Measurements from ENCODE around the gene SLC25A43.
"Not testable (repeated sequence)": the region's sequence is repeated elsewhere in the genome, so short reads cannot be mapped to it uniquely, and the experiment has no call there.

The SLC25A43 gene

DNA sequence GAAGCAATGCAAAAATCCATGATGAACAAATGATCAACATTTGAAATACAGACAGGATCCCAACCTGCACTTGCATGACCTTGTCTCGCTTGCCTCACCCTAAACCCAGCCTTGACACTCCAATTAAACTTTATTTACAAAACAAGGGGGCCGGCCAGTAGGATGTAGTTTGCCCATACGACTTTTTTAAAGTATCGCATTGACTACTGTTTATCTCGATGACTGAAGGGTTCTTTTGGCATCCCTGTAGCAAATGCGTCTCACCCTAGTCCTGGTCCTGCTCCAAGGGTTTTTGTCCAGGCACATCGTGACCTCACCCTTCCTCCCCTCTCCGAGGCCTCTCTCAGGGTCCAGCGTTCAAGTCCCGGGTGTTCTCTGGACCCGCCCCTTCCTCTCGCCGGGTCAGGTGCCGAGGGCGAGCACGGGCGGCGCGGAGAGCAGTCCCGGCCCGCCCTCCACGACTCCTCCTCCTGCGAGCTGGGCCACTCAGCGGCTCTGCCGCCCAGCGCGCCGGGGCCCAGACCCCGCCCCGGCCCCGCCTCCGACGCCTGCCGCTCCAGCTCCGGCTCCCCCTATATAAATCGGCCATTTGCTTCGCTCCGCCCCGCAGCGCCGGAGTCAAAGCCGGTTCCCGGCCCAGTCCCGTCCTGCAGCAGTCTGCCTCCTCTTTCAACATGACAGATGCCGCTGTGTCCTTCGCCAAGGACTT, 68.9 kb downstream of the SLC25A43 start, which contains the start of gene SLC25A5:
SLC25A5 (plus strand) TSS at position 603 of the 709 bp plus-strand sequence; CDS start at position 675, 72 bp downstream.
- DNase-seq (peak; percentile 83), ATAC-seq (peak; percentile 96)

DNA sequence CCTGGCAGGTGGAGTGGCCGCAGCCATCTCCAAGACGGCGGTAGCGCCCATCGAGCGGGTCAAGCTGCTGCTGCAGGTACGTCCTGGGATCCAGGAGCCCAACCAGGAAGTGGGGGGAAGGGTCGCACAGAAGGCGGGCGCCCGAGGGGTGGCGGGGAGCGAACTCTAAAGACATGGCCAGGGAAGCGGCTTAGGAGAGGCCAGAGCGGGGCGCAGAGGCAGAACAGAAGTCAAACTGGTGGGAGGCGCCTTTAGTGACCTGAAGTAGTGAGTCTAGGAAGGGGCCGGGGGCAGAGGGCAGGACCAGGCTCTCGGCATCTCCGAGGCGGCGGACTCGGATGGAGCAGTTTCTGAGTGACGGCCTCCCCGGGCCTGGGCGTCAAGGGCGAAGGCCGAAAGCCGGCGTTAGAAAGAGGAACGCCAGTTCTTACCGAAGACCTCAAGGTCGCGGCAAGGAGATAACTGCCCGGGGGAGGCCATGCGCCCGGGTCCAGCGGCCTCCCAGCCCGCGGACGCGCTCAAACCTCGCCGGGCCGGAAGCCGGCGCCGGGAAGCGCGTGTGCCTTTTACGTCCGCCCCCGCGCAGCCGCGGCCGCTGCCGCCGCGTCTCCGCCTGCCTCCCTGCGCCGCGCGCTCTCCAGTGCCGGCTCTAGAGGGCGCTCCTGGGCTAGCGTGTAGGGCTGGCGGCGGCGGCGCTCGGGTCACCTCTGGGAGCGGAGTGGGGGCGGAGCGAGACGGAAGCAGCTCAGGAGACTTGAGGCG, 69.6 kb downstream of the SLC25A43 start:
- peak; percentile 92 for DNase-seq
- peak; percentile 80 for ATAC-seq

DNA sequence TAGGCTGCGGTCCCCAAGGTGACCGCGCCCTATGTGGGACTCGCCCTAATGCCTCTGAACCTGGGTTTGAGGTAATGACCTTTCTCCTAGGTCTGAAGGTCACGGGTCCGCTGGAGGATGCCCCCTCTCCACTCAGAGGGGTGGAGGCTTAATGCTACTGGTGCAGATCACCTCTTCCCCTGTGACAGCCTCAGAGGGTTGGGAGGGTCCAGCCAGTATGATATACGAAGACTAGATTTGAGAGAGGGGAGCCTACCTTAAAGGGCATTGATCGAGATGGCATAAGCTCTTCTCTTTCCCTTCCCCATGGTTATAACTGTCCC, 70.1 kb downstream of the SLC25A43 start:
- DNase-seq: no peak
- no peak for ATAC-seq

DNA sequence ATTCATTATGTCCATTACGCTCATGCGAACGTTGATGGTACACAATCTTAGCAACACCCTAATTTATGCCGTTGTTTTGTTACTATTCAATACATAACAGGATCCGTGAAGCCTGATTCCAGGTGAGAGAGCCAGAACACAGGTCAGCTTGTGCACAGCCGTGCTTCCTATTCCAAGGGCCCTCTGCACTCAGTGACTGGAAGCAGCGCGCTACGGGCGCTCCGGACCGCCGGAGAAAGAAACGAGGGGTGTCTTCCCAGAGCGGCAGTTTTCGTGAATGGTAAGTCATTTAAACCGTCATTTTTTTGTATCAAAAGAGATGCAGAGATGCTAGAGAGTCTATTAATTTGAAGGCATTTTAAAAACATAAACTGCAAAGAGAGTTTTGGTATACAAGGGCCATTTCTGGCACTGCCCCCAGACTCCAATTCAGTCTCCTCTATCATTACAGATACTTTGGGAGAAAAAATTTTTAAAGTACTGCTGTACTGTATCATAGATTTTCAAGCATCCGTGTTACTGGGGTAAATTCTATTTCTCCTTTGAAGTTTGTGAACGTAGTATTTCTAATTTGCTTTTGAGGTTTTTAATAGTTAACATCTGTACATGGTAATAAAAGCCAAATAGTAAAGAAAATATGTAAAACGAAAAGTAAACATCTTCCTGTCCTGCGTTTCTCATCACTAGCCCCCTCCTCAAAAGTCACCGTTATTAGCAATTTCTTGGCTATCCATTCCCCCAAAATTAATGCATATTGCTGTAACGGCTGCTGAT, 75.7 kb downstream of the SLC25A43 start:
- DNase-seq (no peak), ATAC-seq (no peak)

DNA sequence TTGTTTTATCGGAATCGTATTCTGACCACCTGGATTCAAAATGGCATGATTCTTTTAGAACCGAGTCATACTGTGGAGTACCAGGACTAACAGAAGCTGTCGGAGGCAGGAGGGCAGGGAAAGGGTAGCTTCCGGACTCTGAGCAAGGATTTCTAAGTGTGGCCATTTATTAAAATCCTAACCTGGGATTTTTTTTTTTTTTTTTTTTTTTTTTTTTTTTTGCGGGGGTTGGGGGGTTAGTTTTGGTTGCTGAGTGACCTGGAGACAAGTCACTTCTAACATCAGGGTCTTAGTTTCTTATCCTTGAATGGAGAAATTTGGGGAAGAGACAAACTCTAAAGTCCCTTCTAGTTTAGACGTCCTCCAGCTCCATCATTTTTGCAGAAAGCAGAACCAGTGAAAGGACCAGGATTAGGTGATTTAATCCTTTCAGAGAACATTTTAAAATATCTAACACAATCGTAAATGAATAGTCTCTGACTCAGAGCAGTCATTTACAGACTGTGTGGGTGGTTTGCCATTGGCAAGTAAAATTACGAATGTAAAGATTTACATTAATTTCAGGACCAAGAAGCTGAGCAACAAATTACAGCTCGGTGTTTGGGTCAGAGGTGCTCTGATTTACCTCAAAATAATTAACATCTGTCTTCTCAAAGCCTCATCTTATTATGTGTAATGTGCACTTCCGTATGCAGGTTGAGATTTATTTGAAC, 76.4 kb downstream of the SLC25A43 start:
- no peak for DNase-seq
- ATAC-seq: peak; percentile 19

DNA sequence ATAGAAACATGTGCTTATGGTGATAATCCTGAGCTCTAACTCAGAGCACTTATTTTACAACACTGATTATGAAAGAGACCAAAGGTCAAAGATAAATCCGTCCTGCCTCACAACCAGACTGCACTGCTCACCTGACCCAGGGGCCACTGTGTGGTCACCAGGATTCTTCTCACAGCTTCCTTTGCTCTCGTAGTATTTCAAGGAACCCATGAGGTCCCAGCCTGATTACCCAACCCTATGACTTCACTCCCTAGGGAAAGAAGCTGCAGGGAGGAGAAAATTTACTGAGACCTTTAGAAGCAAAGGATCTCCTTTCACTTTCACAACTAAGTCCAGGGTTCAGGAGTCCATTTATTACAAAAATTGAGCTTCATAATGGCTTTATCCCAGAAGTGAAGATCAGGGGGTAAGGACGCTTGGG, 78.7 kb downstream of the SLC25A43 start:
- DNase-seq (no peak), ATAC-seq (no peak)

DNA sequence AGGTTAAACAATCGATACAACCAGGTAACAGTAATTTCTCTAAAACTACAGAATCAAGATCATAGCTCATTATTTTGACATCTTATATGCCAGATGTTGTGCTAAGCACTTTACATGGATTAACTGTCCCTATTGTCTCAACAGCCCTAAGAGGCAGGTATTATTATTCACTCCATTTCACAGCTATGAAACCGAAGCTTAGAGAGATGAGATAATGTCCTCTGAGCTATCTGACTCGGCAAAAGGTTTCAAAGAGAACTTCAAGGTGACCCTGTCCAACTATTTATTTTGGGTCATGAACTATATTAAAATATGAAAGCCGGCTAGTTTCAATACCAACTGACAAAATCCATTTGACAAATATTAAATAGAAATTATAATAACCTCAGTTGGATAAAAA, 79.4 kb downstream of the SLC25A43 start:
- no peak for ATAC-seq
- DNase-seq: no peak

DNA sequence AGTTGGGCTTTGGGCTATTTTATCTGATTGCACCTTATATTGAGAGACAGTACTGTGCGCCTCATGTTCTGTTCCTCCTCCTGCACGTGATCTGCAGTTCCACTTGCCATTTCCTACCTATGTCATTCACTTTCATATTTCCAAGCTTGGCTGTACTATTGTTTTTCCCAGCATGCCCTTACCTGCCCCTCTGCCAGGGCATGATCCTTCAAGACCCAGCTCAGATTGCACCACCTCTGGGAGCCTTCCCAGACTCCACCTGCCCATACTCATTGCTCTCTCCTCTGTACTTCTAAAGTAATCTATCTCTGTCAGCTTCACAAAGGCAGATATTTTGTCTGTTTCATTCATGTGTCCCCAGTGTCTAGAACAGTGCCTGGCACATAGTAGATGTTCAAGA, 80.7 kb downstream of the SLC25A43 start:
- no peak for ATAC-seq
- no peak for DNase-seq

DNA sequence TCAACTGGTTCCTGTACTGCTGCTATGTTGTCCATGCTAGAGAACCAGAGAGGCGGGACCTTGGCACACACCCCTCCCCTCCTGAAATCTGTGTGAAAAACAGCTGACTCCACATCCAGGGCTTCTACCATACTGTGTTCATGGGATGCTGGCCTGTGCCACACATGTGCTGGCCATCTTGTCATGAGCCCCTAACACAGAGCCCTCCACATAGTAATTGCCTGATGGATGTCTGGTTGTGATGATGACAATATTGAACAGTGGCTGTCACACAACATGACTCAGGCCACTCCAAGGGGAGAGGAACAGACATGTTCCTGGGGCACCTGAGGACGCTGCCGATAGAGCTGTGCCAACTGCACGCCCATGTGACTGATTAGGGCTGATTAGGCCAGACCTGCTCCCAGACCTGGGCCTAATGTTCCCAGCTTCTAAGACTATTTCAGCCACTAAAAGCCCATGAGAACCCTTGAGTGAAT, 82.2 kb downstream of the SLC25A43 start:
- ATAC-seq: no peak
- no peak for DNase-seq

DNA sequence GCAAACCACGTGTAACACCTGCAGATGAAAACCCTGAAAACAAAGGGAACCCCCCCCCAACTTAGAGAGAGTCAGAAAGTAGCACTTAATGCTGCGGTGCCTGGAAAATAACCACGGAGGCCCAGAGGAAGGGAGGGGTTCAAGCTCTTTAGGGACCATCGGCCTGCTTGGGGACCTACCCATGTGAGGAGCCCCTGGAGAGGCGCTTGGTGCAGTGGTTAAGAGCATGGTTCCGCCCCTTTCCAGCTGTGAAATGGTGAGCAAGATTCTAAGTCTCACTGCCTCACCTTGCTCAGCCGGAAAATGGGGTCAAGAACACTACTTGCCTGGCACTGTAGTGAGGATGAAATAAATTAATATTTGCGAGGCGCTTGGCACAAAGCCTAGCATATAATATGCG, 82.9 kb downstream of the SLC25A43 start:
- ATAC-seq: peak; percentile 14
- DNase-seq: no peak

DNA sequence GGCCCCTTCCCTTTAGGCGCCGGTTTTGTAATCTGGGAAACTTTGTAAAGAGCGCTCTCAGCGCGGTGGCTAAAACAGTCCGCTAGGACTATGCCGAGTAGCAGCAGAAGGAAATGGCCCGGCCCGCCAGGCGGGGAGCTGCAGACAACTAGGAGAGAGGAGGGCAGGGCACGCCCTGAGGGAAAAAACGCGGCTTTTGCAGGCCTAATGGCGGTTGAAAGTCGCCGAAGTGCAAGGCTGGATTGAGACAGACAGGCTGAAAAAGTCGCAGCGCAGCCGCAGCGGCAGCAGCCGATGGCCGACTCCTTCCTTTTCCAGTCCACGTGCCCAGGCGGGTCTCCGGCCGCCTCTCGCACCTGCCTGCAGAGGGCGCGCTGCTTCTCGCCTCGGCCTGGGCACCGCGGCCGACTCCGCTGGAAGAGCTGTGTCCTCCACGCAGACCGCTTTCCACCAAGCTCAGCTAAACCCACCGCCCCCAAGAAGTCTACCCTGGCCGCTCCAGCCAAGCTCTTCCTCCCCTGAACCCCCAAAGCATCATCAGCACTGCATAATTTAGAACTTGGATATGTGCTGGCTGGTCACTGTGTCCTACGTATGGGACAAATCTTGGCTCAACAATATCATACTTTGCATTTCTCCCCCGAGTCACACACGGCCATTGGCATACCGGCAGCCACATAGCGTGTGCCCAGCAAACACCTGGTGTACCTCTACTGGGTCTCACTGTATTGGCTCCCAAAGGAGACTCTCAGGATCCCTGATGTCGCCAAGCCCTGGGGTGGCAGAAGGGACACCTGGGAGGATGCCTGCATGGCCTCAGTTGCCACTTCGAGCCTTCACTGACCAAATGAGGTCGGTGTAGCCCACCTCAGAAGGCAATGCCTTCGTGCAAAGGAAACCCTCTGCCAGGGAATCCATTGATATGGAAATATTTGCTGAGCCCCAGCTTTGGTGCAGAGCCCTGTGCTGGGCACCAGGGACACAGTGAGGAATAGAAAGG, 83.6 kb downstream of the SLC25A43 start:
- DNase-seq (peak; percentile 77), ATAC-seq (peak; percentile 87)

DNA sequence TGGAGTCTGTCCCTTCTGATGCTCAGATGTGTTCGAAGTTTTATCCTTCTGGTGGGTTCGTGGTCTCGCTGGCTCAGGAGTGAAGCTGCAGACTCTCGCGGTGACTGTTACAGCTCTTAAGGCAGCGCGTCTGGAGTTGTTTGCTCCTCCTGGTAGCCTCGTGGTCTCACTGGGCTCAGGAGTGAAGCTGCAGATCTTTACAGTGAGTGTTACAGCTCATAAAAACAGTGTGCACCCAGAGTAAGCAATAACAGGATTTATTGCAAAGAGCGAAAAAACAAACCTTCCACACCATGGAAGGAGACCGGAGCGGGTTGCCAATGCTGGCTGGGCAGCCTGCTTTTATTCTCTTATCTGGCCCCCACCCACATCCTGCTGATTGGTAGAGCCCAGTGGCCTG, 87.6 kb downstream of the SLC25A43 start:
- no peak for DNase-seq
- no peak for ATAC-seq

DNA sequence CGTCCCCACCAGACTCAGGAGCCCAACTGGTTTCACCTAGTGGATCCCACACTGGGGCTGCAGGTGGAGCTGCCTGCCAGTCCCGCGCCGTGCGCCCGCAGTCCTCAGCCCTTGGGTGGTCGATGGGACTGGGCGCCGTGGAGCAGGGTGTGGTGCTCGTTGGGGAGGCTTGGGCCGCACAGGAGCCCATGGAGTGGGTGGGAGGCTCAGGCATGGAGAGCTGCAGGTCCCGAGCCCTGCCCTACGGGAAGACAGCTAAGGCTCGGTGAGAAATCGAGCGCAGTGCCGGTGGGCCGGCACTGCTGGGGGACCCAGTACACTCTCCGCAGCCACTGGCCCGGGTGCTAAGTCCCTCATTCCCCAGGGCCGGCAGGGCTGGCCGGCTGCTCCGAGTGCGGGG, 88.6 kb downstream of the SLC25A43 start:
- not testable (repeated sequence) for DNase-seq, ATAC-seq

DNA sequence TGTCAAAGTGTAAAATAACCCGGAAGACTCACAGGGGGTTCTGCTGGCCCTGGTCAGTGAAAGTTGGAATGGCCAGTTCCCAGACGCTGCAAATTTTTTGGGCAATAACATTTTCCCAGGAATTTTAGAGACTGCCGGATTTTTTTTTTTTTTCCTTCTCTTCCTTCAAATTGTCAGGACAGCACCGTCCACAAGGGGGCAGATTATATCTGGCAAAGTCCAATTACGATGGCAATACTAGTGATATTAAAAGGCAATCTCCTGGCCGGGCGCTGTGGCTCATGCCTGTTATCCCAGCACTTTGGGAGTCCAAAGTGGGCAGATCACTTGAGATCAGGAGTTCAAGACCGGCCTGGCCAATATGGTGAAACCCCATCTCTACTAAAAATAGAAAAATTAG, 89.6 kb downstream of the SLC25A43 start:
- no peak for ATAC-seq

DNA sequence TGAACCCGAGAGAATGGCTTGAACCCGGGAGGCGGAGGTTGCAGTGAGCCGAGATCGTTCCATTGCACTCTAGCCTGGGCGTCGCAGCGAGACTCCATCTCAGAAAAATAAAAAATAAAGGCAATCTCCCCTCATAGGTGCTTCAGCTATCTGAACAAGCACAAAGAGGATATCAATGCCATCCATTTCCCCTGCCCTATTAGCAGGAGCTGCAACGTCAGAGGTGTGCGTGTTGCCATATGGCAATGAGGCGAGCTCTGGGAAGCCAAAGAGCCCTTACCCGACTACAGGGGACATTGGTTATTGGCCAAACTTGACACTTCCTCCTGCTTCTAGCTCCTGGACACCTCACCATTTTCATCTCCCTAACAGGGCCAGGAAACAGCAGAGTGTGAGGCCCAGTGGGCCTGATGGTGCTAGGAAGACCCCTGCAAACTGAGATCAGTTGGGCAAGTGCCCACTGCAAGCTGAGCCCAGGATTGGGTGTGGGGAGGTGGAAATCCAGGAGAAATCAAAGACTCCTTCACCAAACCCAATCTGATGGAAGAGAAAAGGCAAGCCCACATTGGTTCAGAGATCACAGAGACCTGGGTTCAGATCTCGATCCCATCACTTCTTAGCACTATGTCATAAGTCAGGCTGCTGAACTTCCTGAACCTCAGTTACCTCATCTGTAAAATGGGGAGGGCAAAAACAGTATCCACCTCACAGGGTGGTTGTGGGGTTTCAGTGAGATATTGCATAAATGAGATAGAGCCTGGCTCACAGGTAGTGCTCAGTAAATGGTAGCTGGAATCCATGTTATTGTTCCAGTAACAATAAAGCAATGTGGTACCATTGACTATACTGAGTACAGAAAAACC, 90.3 kb downstream of the SLC25A43 start:
- DNase-seq (no peak), ATAC-seq (no peak)

More for the DNA sequence above, 89.6 kb downstream of the SLC25A43 start:
- DNase-seq: peak; percentile 35

DNA sequence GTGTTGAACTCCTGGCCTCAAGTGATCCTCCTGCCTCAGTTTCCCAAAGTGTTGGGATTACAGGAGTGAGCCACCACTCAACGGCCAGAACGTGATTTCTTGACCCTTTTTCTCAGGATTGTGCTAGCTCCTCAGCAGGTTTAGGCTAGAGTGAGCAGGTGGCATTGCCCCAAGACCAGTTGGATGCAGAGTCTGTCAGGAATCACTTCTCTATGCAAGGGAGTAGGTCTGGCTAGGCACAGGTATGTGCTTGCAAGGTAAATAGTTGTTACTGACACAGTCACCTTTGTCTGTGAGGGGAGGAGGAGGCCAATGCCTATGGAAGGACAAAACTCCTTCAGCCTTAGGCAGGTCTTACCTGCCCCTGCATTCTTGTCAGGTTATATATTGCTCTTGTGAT, 93.3 kb downstream of the SLC25A43 start:
- no peak for DNase-seq
- no peak for ATAC-seq

DNA sequence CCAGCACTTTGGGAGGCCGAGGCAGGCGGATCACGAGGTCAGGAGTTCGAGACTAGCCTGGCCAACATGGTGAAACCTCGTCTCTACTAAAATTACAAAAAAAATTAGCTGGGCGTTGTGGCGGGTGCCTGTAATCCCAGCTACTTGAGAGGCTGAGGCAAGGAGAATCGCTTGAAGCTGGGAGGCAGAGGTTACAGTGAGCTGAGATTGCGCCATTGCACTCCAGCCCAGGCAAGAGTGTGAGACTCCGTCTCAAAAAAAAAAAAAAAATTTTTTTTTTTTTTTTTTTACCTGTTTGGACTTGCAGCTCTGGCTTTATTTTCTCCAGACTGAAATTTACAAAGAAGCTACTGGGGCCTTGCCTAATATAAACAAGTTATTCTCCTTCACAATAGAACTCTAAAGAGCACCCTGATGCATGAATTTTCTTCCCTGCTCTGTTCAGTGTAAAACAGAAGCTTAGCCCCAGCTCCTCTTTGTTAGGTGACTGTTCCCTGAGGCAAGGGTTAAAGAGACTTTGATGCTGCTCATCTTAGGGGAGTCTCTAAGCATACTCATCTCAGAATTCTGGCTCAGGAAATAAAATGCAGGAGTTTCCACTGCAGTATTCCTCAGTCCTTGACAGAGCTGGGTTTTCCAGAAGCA, 94.8 kb downstream of the SLC25A43 start:
- ATAC-seq, DNase-seq: not testable (repeated sequence)

DNA sequence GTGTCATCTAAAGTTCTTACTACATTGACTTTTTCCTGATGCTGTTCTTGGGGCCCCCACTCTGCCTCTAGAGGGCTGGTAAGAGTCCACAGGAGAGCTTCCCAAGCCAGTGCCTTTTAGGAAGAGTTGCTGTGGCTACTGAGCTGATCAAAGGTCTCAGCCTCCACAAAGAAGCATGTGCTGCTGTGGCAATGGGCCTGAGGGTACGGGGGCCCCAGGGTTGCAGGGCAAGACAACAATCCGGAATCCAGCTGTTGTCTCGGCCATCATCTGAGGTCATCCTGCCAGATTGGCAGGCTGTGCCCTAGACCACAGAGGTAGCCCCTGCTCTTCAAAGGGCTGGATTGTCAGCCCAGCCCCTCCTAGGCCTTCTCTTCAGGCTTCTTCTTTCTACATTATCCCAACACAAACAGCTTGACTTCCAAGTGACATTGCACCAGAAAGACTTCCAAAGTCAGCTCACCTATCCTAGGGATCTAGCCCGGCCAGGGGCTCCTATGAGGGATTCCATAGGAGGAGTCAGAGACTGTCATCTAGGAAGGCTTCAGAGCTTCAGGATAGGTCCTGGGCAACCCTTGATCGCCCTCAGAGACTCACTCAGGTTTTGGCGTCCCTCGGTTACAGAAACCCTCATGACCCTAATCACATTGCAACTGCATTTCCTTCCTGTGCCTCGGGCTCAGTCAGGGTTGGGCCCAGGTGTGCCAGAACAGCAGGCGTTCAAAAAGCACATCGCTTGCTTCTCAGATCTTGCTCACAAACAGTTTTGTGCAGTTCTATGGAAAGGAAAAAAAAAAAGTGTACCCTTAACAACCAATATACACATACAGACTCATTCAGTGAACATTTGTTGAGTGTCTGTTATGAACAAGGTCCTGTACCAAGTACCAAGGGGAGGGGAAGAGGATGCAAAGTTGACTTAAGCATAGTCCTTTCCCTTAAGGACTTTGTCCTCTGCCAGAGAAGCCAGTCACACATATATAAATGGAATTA, 96.9 kb downstream of the SLC25A43 start:
- DNase-seq (no peak), ATAC-seq (no peak)

All from stimulated activated naive CD8-positive, alpha-beta T cell treated with anti-CD3 and anti-CD28 coated beads, Interleukin-15, Interleukin-2, amounts not matched to agents 100 U/mL and 50 U/mL, for 24 hours (primary cell).